GM21515 (cell line): ENCODE results near the gene COL6A6.
"Not testable (repeated sequence)": the region's sequence is repeated elsewhere in the genome, so short reads cannot be mapped to it uniquely, and the experiment has no call there.

Source experiments
- ATAC-seq: cut with Tn5 transposase; IDR thresholded peaks from one replicate; pipeline ENCODE4 v1.9.1; 2021; ENCODE audit not compliant: unreplicated experiment

COL6A6 gene

DNA sequence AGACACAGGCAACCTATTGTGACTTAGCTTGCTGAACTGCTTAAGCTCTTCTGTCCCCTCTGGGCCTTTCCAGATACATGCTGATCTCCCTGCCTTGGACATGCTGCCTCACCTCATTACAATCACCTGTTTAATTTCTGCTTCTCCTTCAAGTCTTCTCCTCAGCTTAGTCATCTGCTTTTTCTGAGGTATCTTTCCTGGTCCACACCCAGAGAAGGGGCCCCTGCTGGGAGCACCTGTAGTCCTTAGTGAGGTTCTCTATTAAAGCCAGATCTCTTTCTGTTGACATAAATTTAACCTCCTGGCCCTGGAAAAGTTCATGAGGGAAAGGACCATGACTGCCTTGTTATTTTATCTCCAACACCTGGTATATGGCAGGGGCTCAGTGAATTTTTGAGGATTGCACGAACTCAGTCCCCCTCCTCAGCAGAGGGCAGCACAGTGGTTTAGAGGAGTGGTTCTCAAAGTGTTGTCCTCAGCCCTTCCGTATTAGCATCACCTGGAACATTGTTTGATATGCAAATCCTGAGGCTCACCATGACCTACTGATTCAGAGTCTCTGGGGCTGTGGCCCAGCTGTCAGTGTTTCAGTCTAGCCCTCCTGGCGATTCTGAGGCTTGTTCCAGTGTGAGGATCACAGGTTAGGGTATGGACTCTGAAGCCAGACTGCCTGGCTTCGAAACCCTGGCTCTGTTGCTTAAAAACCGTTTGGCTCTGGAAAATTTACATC, 12.7 kb downstream of the COL6A6 start:
- no peak for ATAC-seq

- ATAC-seq = no peak
Observed at GRCh38 chr3:130533247-130533646, 16.3 kb downstream of the COL6A6 start.

DNA sequence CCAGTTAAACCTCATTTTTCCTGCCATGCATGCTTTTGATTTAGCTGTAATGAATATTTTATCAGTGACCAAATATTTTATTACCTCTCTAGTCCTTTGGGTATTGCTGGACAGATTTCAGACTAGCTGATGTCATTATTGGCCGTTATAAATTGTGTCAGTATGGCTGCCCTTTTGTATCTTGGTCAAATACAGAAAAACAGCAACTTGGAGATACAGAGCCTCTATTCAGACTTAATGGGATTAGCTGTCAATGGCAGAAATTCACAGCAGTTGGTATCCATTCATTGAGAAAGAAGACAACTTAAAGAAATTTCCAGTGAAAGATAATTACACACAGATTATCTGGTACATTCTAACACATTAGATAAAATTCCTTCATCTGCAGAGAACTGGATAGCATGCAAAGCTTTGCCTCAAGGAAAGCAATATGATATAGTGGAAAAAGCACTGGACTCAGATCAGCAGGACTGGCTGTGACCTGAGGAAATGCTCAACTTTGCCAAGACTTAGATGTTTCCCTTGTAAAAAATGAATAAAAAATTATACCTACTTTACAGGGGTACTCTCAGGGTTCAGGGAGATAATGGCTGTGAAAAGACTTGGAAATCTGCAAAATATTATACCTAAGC, 20.8 kb downstream of the COL6A6 start:
- ATAC-seq = no peak

GRCh38 chr3:130539005-130539404, 22.0 kb downstream of the COL6A6 start:
- ATAC-seq = no peak

GRCh38 chr3:130543322-130543721, 26.3 kb downstream of the COL6A6 start:
- no peak for ATAC-seq

- ATAC-seq = no peak
Observed at GRCh38 chr3:130546920-130547679, 30.1 kb downstream of the COL6A6 start.

GRCh38 chr3:130547680-130548065, 30.7 kb downstream of the COL6A6 start:
- ATAC-seq = not testable (repeated sequence)

DNA sequence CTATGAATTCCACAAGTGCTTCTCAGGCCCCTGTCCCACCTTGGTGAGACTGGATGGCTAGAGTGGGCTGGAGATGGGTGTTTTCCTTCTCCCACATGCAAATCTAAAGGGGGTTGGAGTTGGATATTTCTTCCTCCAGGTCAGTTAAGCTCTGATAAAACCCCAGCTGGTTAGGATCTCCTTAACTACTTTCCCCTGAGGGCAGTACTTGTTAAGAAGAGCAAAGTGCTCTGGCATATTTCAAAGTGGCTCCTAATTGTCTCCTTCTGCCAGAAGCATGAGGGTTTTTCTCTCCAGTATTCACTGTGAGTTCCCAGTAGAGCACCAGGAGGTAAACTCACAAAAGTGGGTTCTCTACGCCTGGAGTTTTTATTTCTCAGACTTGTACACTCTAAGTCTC, 31.4 kb downstream of the COL6A6 start:
- ATAC-seq = no peak

DNA sequence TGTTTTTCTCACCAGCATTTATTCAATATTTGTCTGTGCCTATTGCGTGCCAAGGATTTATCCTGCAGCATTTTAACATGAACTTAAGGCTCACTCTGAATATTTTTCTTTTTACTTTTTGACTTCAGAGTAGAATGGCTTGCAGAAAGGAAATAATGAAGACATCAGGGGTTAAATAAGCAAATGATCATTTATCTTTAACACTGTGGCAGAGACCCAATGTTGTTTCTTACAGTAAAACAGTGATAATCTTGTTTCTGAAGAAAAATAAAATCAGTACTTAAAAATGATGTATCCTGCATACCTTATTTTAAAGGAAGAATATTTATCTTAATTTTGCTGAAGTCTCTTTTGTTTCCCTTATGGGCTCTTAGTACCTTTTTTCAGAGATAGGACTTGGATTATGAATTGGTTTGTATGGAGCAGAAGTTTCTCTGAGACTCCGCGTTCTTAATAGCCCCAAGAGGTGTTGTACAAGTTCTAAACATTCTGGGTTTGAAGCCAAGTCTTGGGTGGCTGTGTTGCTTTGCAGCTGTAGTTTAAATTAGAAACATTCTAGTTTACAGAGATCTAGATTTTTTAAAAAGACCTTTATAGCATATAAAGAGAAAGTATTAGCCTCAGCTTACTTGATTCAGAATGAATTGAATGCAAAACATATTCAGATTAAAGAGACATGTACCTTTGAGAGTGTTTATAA, 40.5 kb downstream of the COL6A6 start:
- no peak for ATAC-seq

GRCh38 chr3:130558366-130558765, 41.4 kb downstream of the COL6A6 start:
- ATAC-seq = no peak

- ATAC-seq = no peak
Observed at GRCh38 chr3:130565224-130565623, 48.2 kb downstream of the COL6A6 start.
